DOHH2 (cell line): Measurements from ENCODE around the gene CCDC85C.

Experiments
- H3F3A ChIP-seq: fragments of 200-600 bp; sonication (generic), shearing (Covaris generic); 2 replicates; pipeline ENCODE4 v1.6.0; 2016; ENCODE audit warnings: antibody characterized with exemption, mild to moderate bottlenecking; ENCODE audit not compliant: control insufficient read depth, insufficient read depth
- H3K27ac ChIP-seq: fragments of 200-600 bp; sonication (generic); 2 replicates; pipeline ENCODE4 v1.5.1; 2014; ENCODE audit warnings: low read depth, mild to moderate bottlenecking, low read length, moderate library complexity
- H3K27me3 ChIP-seq: fragments of 200-600 bp; sonication (generic); 2 replicates; pipeline ENCODE4 v1.6.1; 2014; ENCODE audit warnings: mild to moderate bottlenecking, low read length, mixed read lengths; ENCODE audit not compliant: control insufficient read depth
- H3K36me3 ChIP-seq: fragments of 200-600 bp; sonication (generic); 2 replicates; pipeline ENCODE4 v1.6.1; 2014; ENCODE audit warnings: mild to moderate bottlenecking, low read length, moderate library complexity, mixed read lengths; ENCODE audit not compliant: control insufficient read depth
- H3K4me1 ChIP-seq: fragments of 200-600 bp; sonication (generic); 2 replicates; pipeline ENCODE4 v1.6.1; 2014; ENCODE audit warnings: mild to moderate bottlenecking, low read length, mixed read lengths; ENCODE audit not compliant: control insufficient read depth
- H3K4me2 ChIP-seq: fragments of 200-600 bp; sonication (generic); 2 replicates; pipeline ENCODE4 v1.6.0; 2014; ENCODE audit warnings: mild to moderate bottlenecking, low read length, moderate library complexity
- H3K4me3 ChIP-seq: fragments of 200-600 bp; sonication (generic); 2 replicates; pipeline ENCODE4 v1.5.1; 2014; ENCODE audit warnings: mild to moderate bottlenecking, low read length, mixed read lengths
- H3K79me2 ChIP-seq: fragments of 200-600 bp; sonication (generic); 2 replicates; pipeline ENCODE4 v1.6.1; 2014; ENCODE audit warnings: mild to moderate bottlenecking, low read length, mixed read lengths; ENCODE audit not compliant: control insufficient read depth
- H3K9me2 ChIP-seq: fragments of 200-600 bp; sonication (generic); replicated peaks from 2 replicates; pipeline ENCODE4 v1.6.1; 2014; ENCODE audit warnings: mild to moderate bottlenecking, low read length, mixed read lengths; ENCODE audit not compliant: control insufficient read depth
- H3K9me3 ChIP-seq: fragments of 200-600 bp; sonication (generic); 2 replicates; pipeline ENCODE4 v1.6.1; 2014; ENCODE audit warnings: antibody characterized with exemption, low read length, mixed read lengths; ENCODE audit not compliant: control insufficient read depth, insufficient read depth
- H4K20me1 ChIP-seq: fragments of 200-600 bp; sonication (generic); 2 replicates; pipeline ENCODE4 v1.6.0; 2014; ENCODE audit warnings: low read depth, mild to moderate bottlenecking, antibody characterized with exemption, low read length, moderate library complexity; ENCODE audit not compliant: control insufficient read depth, insufficient read depth
- EZH2phosphoT487 ChIP-seq: fragments of 200-600 bp; sonication (generic); IDR thresholded peaks from 2 replicates; pipeline ENCODE4 v1.6.1; 2017; ENCODE audit warnings: borderline replicate concordance, mild to moderate bottlenecking, antibody characterized with exemption, low read length, moderate library complexity, mixed read lengths
- TF ChIP-seq, protein P1 (sequence below): fragments of 200-600 bp; sonication (generic); IDR thresholded peaks from one replicate; pipeline ENCODE4 v1.5.1; 2014; ENCODE audit warnings: antibody characterized with exemption, mild to moderate bottlenecking, low read depth, low read length; ENCODE audit not compliant: poor library complexity, severe bottlenecking

CCDC85C gene

DNA sequence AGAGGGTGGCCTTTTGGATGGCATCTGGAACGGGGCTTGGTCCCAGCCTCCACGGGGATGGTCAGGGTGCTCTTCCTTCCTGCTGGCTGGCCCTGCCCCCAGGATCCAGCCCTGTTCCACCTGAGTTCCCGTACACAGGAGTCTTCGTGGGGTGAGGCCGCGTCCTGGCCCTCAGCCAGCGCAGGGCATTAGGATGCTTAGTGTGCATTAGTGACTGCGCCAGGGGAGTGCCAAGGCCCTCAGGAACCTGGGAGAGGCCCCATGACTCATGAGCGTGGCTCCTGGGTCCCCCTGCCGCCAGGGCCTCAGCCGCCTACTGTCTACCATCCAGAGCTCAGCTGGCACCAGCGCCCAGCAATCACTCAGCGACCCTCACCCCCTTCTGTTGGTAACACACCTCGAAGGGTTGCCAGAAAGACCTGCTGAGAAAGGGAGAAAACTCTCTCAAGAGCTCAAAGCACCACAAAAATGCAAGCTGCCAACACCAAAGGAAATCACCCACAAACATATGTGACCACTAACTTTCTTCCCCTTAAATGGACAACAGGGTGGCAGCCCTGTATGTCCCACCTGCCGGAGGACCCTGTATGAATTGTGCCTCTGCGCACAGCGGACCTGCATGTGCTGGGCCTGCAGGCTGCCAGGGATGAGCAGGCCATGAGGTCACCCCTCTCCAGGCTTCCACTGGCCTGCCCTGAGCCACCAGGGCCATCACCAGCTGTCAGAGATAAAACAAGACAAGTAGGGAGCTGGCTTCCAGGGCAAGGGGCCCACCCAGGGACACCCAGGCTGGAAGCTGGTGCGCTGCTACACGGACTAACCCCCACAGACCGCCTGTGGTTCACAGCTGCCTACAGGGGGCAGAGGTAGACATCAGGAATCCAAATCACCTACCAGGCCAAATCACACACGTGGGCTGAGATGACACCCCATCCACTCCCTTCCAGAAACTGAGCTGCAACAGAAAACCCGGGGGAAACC is 28.7 kb downstream of the CCDC85C start:
- Histone ChIP-seq H3K9me2 (no peaks in the 10 kb centered on the region), H3K9me3 (no peaks in the 10 kb centered on the region), H3K4me3 (no peak overlapping the region), H3F3A (no peaks in the 10 kb centered on the region), H3K4me2 (no peak overlapping the region), H3K27ac (no peak overlapping the region), H3K36me3 (no peaks in the 10 kb centered on the region), H4K20me1 (no peaks in the 10 kb centered on the region), H3K27me3 (0 out of 2 replicates have a peak, but pooled peaks cover 7% of the 10 kb centered on the region), H3K4me1 (peaks cover 17% of the 10 kb centered on the region), H3K79me2 (no peaks in the 10 kb centered on the region)
- no peak for TF ChIP-seq EZH2phosphoT487
- TF ChIP-seq, protein P1, sequence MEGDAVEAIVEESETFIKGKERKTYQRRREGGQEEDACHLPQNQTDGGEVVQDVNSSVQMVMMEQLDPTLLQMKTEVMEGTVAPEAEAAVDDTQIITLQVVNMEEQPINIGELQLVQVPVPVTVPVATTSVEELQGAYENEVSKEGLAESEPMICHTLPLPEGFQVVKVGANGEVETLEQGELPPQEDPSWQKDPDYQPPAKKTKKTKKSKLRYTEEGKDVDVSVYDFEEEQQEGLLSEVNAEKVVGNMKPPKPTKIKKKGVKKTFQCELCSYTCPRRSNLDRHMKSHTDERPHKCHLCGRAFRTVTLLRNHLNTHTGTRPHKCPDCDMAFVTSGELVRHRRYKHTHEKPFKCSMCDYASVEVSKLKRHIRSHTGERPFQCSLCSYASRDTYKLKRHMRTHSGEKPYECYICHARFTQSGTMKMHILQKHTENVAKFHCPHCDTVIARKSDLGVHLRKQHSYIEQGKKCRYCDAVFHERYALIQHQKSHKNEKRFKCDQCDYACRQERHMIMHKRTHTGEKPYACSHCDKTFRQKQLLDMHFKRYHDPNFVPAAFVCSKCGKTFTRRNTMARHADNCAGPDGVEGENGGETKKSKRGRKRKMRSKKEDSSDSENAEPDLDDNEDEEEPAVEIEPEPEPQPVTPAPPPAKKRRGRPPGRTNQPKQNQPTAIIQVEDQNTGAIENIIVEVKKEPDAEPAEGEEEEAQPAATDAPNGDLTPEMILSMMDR: no peak

DNA sequence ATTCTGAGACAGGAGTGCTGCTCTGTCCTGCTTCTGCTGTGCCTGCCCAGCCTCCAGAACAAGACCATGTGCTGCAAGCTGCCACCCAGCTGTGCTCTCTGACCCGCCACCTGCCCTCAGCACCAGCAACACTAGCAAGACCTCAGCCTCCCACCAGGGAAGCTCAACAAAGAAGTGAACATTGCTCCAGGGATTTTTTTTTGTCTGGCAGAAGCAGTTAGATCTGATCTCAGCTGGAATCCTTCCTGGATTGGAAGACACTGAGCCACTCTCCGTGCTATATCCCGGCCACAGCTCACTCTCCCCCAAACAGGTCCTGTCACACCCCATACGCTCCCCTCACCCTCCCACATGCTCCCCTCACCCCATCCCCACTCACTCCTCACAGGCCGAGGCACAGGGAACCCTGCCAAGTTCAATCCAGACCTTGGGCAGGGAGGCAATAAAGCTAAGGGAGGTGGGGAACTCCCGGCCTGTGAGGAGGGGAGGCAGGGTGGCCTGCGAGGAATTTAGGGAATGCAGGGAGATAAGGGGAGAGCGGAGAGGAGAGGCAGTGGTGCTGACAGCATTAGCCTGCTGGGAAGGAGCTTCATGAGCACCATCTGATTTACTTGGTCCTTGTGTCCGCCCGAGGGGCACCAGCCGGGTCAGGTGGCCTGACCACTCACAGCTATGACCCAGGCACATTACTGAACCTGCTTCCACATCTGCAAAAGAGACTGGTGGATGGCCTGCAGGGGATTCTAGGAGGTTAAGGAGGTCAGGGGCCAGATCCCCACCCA is 29.7 kb downstream of the CCDC85C start:
- no peaks in the 10 kb centered on the region for H4K20me1 ChIP-seq
- no peak overlapping the region for H3K4me2 ChIP-seq
- H3K79me2 ChIP-seq: no peaks in the 10 kb centered on the region
- H3F3A ChIP-seq: no peaks in the 10 kb centered on the region
- no peaks in the 10 kb centered on the region for H3K9me2 ChIP-seq
- 0 out of 2 replicates have a peak, but pooled peaks cover 7% of the 10 kb centered on the region for H3K27me3 ChIP-seq
- H3K36me3 ChIP-seq: no peaks in the 10 kb centered on the region
- no peak overlapping the region for H3K4me3 ChIP-seq
- no peaks in the 10 kb centered on the region for H3K9me3 ChIP-seq
- H3K4me1 ChIP-seq: peaks cover 27% of the 10 kb centered on the region
- TF ChIP-seq EZH2phosphoT487: no peak
- TF ChIP-seq, protein P1: no peak
- no peak overlapping the region for H3K27ac ChIP-seq

DNA sequence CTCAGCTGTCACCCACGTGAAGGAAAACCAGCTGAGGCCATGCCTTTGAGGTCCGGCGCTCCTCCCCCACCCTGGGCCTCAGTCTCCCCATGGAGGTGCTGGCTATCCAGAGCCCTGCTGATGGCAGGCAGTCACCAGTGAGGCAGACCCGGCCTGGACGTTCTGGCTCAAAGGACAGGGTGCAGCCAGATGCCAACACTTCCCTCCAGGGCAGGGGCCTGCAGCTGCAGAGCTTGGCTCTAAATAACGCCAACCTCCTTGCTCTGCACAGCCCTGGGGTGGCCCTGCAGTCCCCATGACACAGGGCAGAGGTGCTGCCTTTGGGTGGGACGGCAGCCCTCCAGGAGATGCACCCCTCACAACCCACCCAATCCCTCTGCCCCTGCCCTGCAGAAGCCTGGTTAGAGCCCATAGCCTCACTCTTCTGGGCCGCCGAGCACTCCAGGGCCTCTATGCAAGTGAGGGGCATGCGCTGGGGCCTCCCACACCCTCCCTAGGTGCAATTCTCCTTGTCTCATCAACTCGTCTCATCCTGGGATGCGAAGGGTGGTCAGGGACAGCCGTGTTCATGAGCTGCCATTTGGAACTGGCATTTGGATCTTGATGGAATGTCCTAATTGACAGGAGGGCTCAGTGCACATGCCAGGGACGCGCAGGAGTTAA is 30.4 kb downstream of the CCDC85C start:
- Histone ChIP-seq H3K79me2 (no peaks in the 10 kb centered on the region), H4K20me1 (no peaks in the 10 kb centered on the region), H3F3A (no peaks in the 10 kb centered on the region), H3K4me2 (no peak overlapping the region; the same call in 1 of the 2 replicates), H3K27ac (no peak overlapping the region), H3K27me3 (0 out of 2 replicates have a peak, but pooled peaks cover 7% of the 10 kb centered on the region), H3K9me3 (no peaks in the 10 kb centered on the region), H3K4me3 (no peak overlapping the region), H3K4me1 (peaks cover 34% of the 10 kb centered on the region), H3K9me2 (no peaks in the 10 kb centered on the region), H3K36me3 (no peaks in the 10 kb centered on the region)
- TF ChIP-seq, protein P1: no peak
- no peak for TF ChIP-seq EZH2phosphoT487
